Endodermal cell (in vitro differentiated cells): Measurements from ENCODE around the gene POC1B. TPM values are rescaled to one million over a fixed set of nuclear protein-coding genes. Genes with fewer than 3 reads are reported as not detected.

Experiments used
- DNase-seq: peaks from one replicate; pipeline ENCODE4 v3.0.0-alpha.2; 2017
- H3K27ac ChIP-seq: 2 replicates; pipeline ENCODE4 v1.5.1; 2013; ENCODE audit warnings: mild to moderate bottlenecking, low read depth, low read length, moderate library complexity
- H3K27me3 ChIP-seq: 2 replicates; pipeline ENCODE4 v1.6.1; 2013; ENCODE audit warnings: mild to moderate bottlenecking, low read length, moderate library complexity; ENCODE audit not compliant: insufficient read depth, control insufficient read depth, poor library complexity, severe bottlenecking
- H3K36me3 ChIP-seq: 2 replicates; pipeline ENCODE4 v1.7.0; 2013; ENCODE audit warnings: mild to moderate bottlenecking, low read length, moderate library complexity; ENCODE audit not compliant: control insufficient read depth, insufficient read depth
- H3K4me1 ChIP-seq: one replicate; pipeline ENCODE4 v1.7.0; 2013; ENCODE audit warnings: low read length; ENCODE audit not compliant: control insufficient read depth, insufficient read depth
- H3K4me3 ChIP-seq: 2 replicates; pipeline ENCODE4 v1.5.1; 2013; ENCODE audit warnings: mild to moderate bottlenecking, low read length, moderate library complexity
- H3K9ac ChIP-seq: 2 replicates; pipeline ENCODE4 v1.6.1; 2013; ENCODE audit warnings: mild to moderate bottlenecking, low read length, moderate library complexity; ENCODE audit not compliant: poor library complexity, severe bottlenecking; ENCODE audit errors: extremely low read depth
- H3K9me3 ChIP-seq: 2 replicates; pipeline ENCODE4 v1.6.1; 2013; ENCODE audit warnings: mild to moderate bottlenecking, low read length, moderate library complexity; ENCODE audit not compliant: control insufficient read depth
- H3K27ac Mint-ChIP-seq: 2 replicates; pipeline ENCODE4 v1.8.0; 2020; ENCODE audit warnings: mixed read lengths
- H3K27me3 Mint-ChIP-seq: 2 replicates; pipeline ENCODE4 v1.8.0; 2021; ENCODE audit warnings: mild to moderate bottlenecking, mixed read lengths; ENCODE audit not compliant: insufficient read depth
- H3K36me3 Mint-ChIP-seq: 2 replicates; pipeline ENCODE4 v1.8.0; 2020; ENCODE audit warnings: low read depth, mixed read lengths
- H3K4me1 Mint-ChIP-seq: 2 replicates; pipeline ENCODE4 v1.8.0; 2020; ENCODE audit warnings: mixed read lengths
- H3K4me3 Mint-ChIP-seq: 2 replicates; pipeline ENCODE4 v1.8.0; 2020; ENCODE audit warnings: mild to moderate bottlenecking, moderate library complexity, mixed read lengths
- H3K9me3 Mint-ChIP-seq: 2 replicates; pipeline ENCODE4 v1.8.0; 2020; ENCODE audit warnings: mild to moderate bottlenecking, mixed read lengths
- CTCF ChIP-seq: fragments of 200-600 bp; sonication (generic); conservative IDR thresholded peaks from 2 replicates; pipeline ENCODE4 v1.5.0; 2021; ENCODE audit warnings: antibody characterized with exemption, mild to moderate bottlenecking
- WGBS, 2 experiments: methylation state at CpG; one replicate each; pipeline versions ENCODE4 v1.1.5 to v1.1.7; 2013; ENCODE audit warnings: missing lambda C conversion rate in 2 of 2, mixed read lengths in 1 of 2; ENCODE audit not compliant: insufficient coverage in 1 of 2, insufficient read length in 1 of 2; 5-methylcytosine and 5-hydroxymethylcytosine counted together
- total RNA-seq, 2 donors: library from RNA; stranded (reverse); fragmentation: NEBNext Ultra II Directional in 1 of 2; extraction: Animal tissue kit (Norgen Biotek cat#: 25700) in 1 of 2; gene quantifications; 2 replicates in 1 of 2; 3 replicates in 1 of 2; pipeline ENCODE4 v1.2.1, GENCODE V29; 2021

Gene POC1B
- total RNA-seq, 2 donors from 2014 or later, result 22.3 to 36.1 TPM

DNA sequence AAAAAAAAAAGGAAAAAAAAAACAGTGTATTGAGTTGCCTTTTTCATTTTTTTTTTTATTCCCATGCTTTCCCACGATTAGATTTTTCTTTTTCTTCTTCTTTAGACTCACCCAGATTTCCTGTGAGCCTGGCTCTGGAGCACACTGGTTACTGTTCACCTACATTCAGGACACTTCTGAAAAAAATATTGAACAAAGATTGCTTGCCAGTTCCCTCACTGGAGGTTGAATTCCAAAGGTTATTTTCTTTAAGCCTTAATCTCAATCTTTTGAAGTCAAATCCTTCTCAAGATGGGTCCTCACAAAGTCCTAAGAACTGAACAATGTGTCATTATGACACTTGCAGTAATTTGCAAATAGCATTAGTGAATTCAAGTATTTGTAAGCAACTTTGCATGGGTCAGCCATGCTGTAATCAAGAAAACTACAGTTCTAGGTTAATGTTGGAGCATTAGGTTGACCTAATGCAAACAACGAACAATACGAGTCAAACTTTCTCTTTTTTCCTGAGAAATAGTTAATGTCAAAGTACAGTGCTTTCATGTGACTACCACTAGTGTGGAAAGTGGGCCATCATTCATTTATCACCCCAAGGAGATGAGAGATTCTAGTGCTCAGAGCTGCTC is 124.3 kb downstream of the POC1B start:
- Mint-ChIP-seq H3K4me3 (no peak overlapping the region), H3K27ac (no peak overlapping the region), H3K27me3 (no peaks in the 10 kb centered on the region), H3K9me3 (no peaks in the 10 kb centered on the region), H3K36me3 (no peaks in the 10 kb centered on the region), H3K4me1 (peaks cover 9% of the 10 kb centered on the region)
- no peak overlapping the region for H3K27ac ChIP-seq
- H3K9me3 ChIP-seq, result no peaks in the 10 kb centered on the region
- H3K36me3 ChIP-seq, result no peaks in the 10 kb centered on the region
- 85 to 95% methylated on average over 2 to 3 of the region's 3 CpGs for WGBS, 2 experiments
- H3K9ac ChIP-seq, result no peak overlapping the region
- peaks cover 5% of the 10 kb centered on the region for H3K4me1 ChIP-seq
- DNase-seq, result peak; percentile 20
- TF ChIP-seq CTCF, result no peak
- H3K27me3 ChIP-seq, result no peaks in the 10 kb centered on the region
- no peak overlapping the region for H3K4me3 ChIP-seq

DNA sequence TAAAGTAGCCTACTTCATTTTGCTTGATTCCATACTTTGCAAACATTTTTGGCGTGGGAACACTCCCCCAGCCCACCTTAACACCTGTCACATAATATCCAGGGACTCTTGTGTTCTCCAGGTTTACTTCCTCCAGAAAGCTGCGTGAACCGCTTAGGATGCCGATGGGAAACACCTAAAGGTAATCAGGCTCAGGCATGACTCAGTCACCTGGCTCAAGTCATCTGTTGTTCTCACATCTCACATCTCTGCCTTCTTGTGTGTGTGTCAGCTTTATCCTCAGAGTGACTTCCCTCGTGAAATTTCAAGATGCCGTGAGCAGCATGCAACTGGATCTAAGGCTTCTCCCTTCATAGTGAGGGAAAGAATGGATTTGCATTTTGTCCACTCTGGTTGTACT is 125.4 kb downstream of the POC1B start:
- Mint-ChIP-seq H3K27me3 (no peaks in the 10 kb centered on the region), H3K4me1 (peaks cover 9% of the 10 kb centered on the region), H3K4me3 (no peak overlapping the region), H3K36me3 (no peaks in the 10 kb centered on the region), H3K27ac (no peak overlapping the region), H3K9me3 (no peaks in the 10 kb centered on the region)
- Histone ChIP-seq H3K4me3 (no peak overlapping the region), H3K9ac (no peak overlapping the region), H3K9me3 (no peaks in the 10 kb centered on the region), H3K36me3 (no peaks in the 10 kb centered on the region), H3K27ac (no peak overlapping the region), H3K27me3 (no peaks in the 10 kb centered on the region), H3K4me1 (peaks cover 5% of the 10 kb centered on the region)
- 97 to 100% methylated on average over 4 to 6 of the region's 6 CpGs for WGBS, 2 experiments
- no peak for TF ChIP-seq CTCF
- DNase-seq, result no peak

GRCh38 chr12:89395712-89396111 is 130.1 kb downstream of the POC1B start:
- Histone ChIP-seq H3K27ac (no peak overlapping the region), H3K4me1 (no peaks in the 10 kb centered on the region), H3K4me3 (no peak overlapping the region), H3K9me3 (no peaks in the 10 kb centered on the region), H3K9ac (no peak overlapping the region), H3K36me3 (no peaks in the 10 kb centered on the region), H3K27me3 (no peaks in the 10 kb centered on the region)
- H3K4me1 Mint-ChIP-seq, result peaks cover 3% of the 10 kb centered on the region
- H3K27me3 Mint-ChIP-seq, result no peaks in the 10 kb centered on the region
- DNase-seq, result peak; percentile 45
- no peak overlapping the region for H3K4me3 Mint-ChIP-seq
- TF ChIP-seq CTCF, result peak; percentile 42
- no peak overlapping the region for H3K27ac Mint-ChIP-seq
- no peaks in the 10 kb centered on the region for H3K36me3 Mint-ChIP-seq
- H3K9me3 Mint-ChIP-seq, result no peaks in the 10 kb centered on the region
- WGBS, 2 experiments, result 81 to 88% methylated on average over 4 of the region's 4 CpGs
